KMS-11 (cell line): ENCODE data around the gene CD82.

Source experiments
- H2AFZ ChIP-seq: fragments of 200-600 bp; sonication (generic); 2 replicates; pipeline ENCODE4 v1.6.1; 2016; ENCODE audit warnings: antibody characterized with exemption, mixed run types, low read depth
- H3K27ac ChIP-seq: fragments of 200-600 bp; sonication (generic); 2 replicates; pipeline ENCODE4 v1.6.1; 2016; ENCODE audit warnings: mild to moderate bottlenecking, mixed run types
- H3K27me3 ChIP-seq: fragments of 200-600 bp; sonication (generic); 2 replicates; pipeline ENCODE4 v1.6.1; 2017; ENCODE audit warnings: mild to moderate bottlenecking, low read depth, mixed run types, moderate library complexity; ENCODE audit not compliant: insufficient read depth
- H3K36me3 ChIP-seq: fragments of 200-600 bp; sonication (generic); 2 replicates; pipeline ENCODE4 v1.6.1; 2017; ENCODE audit warnings: mild to moderate bottlenecking, mixed run types; ENCODE audit not compliant: insufficient read depth
- H3K4me1 ChIP-seq: fragments of 200-600 bp; sonication (generic); 2 replicates; pipeline ENCODE4 v1.6.1; 2016; ENCODE audit warnings: mild to moderate bottlenecking, low read depth, mixed run types; ENCODE audit not compliant: poor library complexity, severe bottlenecking
- H3K4me2 ChIP-seq: fragments of 200-600 bp; sonication (generic); 2 replicates; pipeline ENCODE4 v1.7.0; 2016; ENCODE audit warnings: mild to moderate bottlenecking, mixed run types
- H3K4me3 ChIP-seq: fragments of 200-600 bp; sonication (generic); IDR thresholded peaks from 2 replicates; pipeline ENCODE4 v1.6.1; 2017; ENCODE audit warnings: low read depth, low read length, mixed read lengths; ENCODE audit not compliant: insufficient read depth
- H3K79me2 ChIP-seq: fragments of 200-600 bp; sonication (generic); 2 replicates; pipeline ENCODE4 v1.6.1; 2016; ENCODE audit warnings: low read depth, mixed run types; ENCODE audit not compliant: insufficient read depth
- H3K9ac ChIP-seq: fragments of 200-600 bp; sonication (generic); 2 replicates; pipeline ENCODE4 v1.6.1; 2016; ENCODE audit warnings: mild to moderate bottlenecking, mixed run types
- H4K20me1 ChIP-seq: fragments of 200-600 bp; sonication (generic); 2 replicates; pipeline ENCODE4 v1.6.1; 2016; ENCODE audit warnings: mild to moderate bottlenecking, mixed run types; ENCODE audit not compliant: insufficient read depth
- CTCF ChIP-seq: fragments of 200-600 bp; sonication (generic); conservative IDR thresholded peaks from 2 replicates; pipeline ENCODE4 v1.6.1; 2017; ENCODE audit warnings: low read depth, mild to moderate bottlenecking, antibody characterized with exemption, low read length, moderate library complexity, mixed read lengths

Gene CD82

GRCh38 chr11:44633641-44634040 lies 68.2 kb downstream of the CD82 start:
- Histone ChIP-seq H3K27ac (no peak overlapping the region), H3K27me3 (no peaks in the 10 kb centered on the region), H3K9ac (no peak overlapping the region), H3K79me2 (no peaks in the 10 kb centered on the region), H2AFZ (no peak overlapping the region), H3K36me3 (no peaks in the 10 kb centered on the region), H3K4me3 (no peak overlapping the region), H3K4me2 (no peak overlapping the region), H4K20me1 (no peaks in the 10 kb centered on the region), H3K4me1 (no peaks in the 10 kb centered on the region)
- TF ChIP-seq CTCF, result no peak

GRCh38 chr11:44634401-44635281 lies 69.2 kb downstream of the CD82 start:
- Histone ChIP-seq H3K36me3 (no peaks in the 10 kb centered on the region), H3K27me3 (no peaks in the 10 kb centered on the region), H3K79me2 (no peaks in the 10 kb centered on the region), H3K9ac (no peak overlapping the region), H4K20me1 (no peaks in the 10 kb centered on the region), H3K27ac (no peak overlapping the region), H2AFZ (no peak overlapping the region), H3K4me2 (no peak overlapping the region), H3K4me1 (no peaks in the 10 kb centered on the region), H3K4me3 (no peak overlapping the region)
- no peak for TF ChIP-seq CTCF

GRCh38 chr11:44637487-44637886 lies 72.0 kb downstream of the CD82 start:
- no peak overlapping the region for H3K4me3 ChIP-seq
- TF ChIP-seq CTCF, result no peak
- H3K79me2 ChIP-seq, result no peaks in the 10 kb centered on the region
- H3K9ac ChIP-seq, result no peak overlapping the region
- H3K27ac ChIP-seq, result no peak overlapping the region
- no peak overlapping the region for H2AFZ ChIP-seq
- H3K36me3 ChIP-seq, result no peaks in the 10 kb centered on the region
- no peaks in the 10 kb centered on the region for H3K4me1 ChIP-seq
- no peaks in the 10 kb centered on the region for H4K20me1 ChIP-seq
- no peak overlapping the region for H3K4me2 ChIP-seq
- no peaks in the 10 kb centered on the region for H3K27me3 ChIP-seq

GRCh38 chr11:44638032-44638431 lies 72.6 kb downstream of the CD82 start:
- Histone ChIP-seq H3K27me3 (no peaks in the 10 kb centered on the region), H3K79me2 (no peaks in the 10 kb centered on the region), H3K36me3 (no peaks in the 10 kb centered on the region), H3K9ac (no peak overlapping the region), H3K4me3 (no peak overlapping the region), H2AFZ (no peak overlapping the region), H3K27ac (no peak overlapping the region), H3K4me2 (no peak overlapping the region), H4K20me1 (no peaks in the 10 kb centered on the region), H3K4me1 (no peaks in the 10 kb centered on the region)
- no peak for TF ChIP-seq CTCF
